Transverse colon (tissue), 4 donors: ENCODE results near the gene DAAM1.

Experiments used
- EP300 ChIP-seq: sonication (generic); formaldehyde crosslinking; IDR thresholded peaks from one replicate; pipeline ENCODE4 v1.6.1; 2017; ENCODE audit warnings: antibody characterized with exemption, low read depth
- POLR2A ChIP-seq: fragments of 450-650 bp; IDR thresholded peaks from one replicate; pipeline ENCODE4 v1.6.1; 2016; ENCODE audit warnings: antibody characterized with exemption, mild to moderate bottlenecking, moderate library complexity
- POLR2AphosphoS5 ChIP-seq, 3 donors: sonication (generic); formaldehyde crosslinking; IDR thresholded peaks; one replicate each; pipeline ENCODE4 v1.6.1; 2016; ENCODE audit warnings: antibody characterized with exemption in 3 of 3
- TF ChIP-seq, protein P1 (sequence below), 5 experiments: fragments of 200-600 bp in 3 of 5; fragments of 450-650 bp in 2 of 5; sonication (generic) in 3 of 5; IDR thresholded peaks; 1 replicate in 2 of 5; 2 replicates in 3 of 5; pipeline ENCODE4 v1.5.1; 2016 to 2017; ENCODE audit warnings: antibody characterized with exemption in 5 of 5, inconsistent platforms in 3 of 5, mild to moderate bottlenecking in 2 of 5, moderate library complexity in 1 of 5

- TF ChIP-seq, protein P1, sequence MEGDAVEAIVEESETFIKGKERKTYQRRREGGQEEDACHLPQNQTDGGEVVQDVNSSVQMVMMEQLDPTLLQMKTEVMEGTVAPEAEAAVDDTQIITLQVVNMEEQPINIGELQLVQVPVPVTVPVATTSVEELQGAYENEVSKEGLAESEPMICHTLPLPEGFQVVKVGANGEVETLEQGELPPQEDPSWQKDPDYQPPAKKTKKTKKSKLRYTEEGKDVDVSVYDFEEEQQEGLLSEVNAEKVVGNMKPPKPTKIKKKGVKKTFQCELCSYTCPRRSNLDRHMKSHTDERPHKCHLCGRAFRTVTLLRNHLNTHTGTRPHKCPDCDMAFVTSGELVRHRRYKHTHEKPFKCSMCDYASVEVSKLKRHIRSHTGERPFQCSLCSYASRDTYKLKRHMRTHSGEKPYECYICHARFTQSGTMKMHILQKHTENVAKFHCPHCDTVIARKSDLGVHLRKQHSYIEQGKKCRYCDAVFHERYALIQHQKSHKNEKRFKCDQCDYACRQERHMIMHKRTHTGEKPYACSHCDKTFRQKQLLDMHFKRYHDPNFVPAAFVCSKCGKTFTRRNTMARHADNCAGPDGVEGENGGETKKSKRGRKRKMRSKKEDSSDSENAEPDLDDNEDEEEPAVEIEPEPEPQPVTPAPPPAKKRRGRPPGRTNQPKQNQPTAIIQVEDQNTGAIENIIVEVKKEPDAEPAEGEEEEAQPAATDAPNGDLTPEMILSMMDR (IDR thresholded peaks at IDR 0.05): no peak
- TF ChIP-seq EP300: no peak
- TF ChIP-seq POLR2A: no peak
- TF ChIP-seq POLR2AphosphoS5 (IDR thresholded peaks at IDR 0.05): peak in 2 of 3 donors; percentile 40 to 51
Observed at GRCh38 chr14:59215322-59215721, 26.9 kb downstream of the DAAM1 start.
